B cell (primary cell): ENCODE data around the gene RAPH1.
"Not testable (repeated sequence)": the region's sequence is repeated elsewhere in the genome, so short reads cannot be mapped to it uniquely, and the experiment has no call there.

Source experiments
- EZH2 ChIP-seq: IDR thresholded peaks from 2 replicates; pipeline ENCODE4 v1.6.1; 2012; ENCODE audit warnings: borderline replicate concordance, low read depth, mild to moderate bottlenecking, moderate library complexity, low read length; ENCODE audit not compliant: insufficient read depth, poor library complexity, severe bottlenecking
- TF ChIP-seq, protein P1 (sequence below): fragments of 200-600 bp; IDR thresholded peaks from one replicate; pipeline ENCODE4 v1.8.0; 2022; ENCODE audit warnings: antibody characterized with exemption, mild to moderate bottlenecking

DNA sequence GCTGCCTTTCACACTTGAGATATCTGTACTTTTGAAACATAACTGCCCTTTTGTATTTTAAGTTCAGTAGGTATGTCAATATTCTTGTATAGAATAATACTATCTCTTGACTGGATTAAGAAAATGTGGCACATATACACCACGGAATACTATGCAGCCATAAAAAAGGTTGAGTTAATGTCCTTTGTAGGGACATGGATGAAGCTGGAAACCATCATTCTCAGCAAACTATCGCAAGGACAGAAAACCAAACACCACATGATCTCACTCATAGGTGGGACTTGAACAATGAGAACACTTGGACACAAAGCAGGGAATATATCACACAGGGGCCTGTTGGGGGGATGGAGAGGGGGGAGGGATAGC lies 1.5 kb upstream of the RAPH1 start:
- not testable (repeated sequence) for TF ChIP-seq EZH2
- TF ChIP-seq, protein P1, sequence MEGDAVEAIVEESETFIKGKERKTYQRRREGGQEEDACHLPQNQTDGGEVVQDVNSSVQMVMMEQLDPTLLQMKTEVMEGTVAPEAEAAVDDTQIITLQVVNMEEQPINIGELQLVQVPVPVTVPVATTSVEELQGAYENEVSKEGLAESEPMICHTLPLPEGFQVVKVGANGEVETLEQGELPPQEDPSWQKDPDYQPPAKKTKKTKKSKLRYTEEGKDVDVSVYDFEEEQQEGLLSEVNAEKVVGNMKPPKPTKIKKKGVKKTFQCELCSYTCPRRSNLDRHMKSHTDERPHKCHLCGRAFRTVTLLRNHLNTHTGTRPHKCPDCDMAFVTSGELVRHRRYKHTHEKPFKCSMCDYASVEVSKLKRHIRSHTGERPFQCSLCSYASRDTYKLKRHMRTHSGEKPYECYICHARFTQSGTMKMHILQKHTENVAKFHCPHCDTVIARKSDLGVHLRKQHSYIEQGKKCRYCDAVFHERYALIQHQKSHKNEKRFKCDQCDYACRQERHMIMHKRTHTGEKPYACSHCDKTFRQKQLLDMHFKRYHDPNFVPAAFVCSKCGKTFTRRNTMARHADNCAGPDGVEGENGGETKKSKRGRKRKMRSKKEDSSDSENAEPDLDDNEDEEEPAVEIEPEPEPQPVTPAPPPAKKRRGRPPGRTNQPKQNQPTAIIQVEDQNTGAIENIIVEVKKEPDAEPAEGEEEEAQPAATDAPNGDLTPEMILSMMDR = not testable (repeated sequence)
